Measurements from ENCODE around the gene CACNA1I.

GRCh38 chr22:39666495-39666894, 95.9 kb downstream of the CACNA1I start:
- TF ChIP-seq CTCF (IDR thresholded peaks at IDR 0.05) (no peak), POLR2A (IDR thresholded peaks at IDR 0.05) (no peak)

Measured in body of pancreas (tissue), 4 donors.